ENCODE data around the gene FRMD1.

DNA sequence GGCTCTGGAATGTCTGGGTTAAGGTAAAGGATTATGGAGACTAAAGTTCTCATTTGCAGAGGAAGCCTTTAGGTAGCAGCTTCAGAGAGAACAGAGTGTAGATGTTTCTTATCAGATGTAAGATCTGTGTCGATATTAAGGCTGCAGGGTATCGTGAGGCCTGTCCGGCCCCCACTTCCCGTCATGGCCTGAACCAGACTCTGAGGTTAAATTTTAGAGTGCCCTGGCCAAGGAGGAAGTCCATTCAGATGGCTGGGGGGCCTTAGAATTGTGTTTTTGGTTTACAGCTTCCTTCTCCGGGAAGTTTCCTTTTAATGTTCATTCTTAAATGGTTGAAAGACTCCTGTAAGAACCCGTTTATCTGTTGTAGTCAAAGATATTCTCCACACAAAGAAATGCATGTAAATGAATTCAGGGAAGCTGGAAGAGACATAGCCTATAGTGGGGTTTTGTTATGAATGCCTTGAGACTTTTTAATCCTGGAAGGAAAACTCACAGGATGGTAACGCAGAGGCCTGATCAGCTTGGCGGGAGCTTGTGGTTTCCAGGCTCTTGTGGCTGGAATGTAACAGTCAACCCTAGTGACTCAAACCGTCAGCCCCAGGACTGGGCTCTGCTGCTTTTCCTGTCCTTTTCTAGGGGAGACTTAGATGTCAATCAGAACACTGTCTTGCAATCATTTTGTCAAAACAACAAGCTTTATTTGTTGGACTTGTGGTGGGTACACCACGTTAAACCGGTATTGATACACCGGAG lies 46.8 kb downstream of the FRMD1 start:
- TF ChIP-seq CTCF (IDR thresholded peaks at IDR 0.05; ENCODE audit: poor library complexity), result no peak
- TF ChIP-seq EZH2 (IDR thresholded peaks at IDR 0.05; ENCODE audit: borderline replicate concordance), result no peak

All from hepatocyte (in vitro differentiated cells).